GM06990 (cell line): Measurements from ENCODE around the gene NCOA5.

ENCODE experiments used
- DNase-seq: peaks from one replicate; pipeline ENCODE4 v3.0.0-alpha.2; 2011; ENCODE audit not compliant: insufficient read length; ENCODE audit errors: extremely low read depth
- H3K27me3 ChIP-seq: replicated peaks from 2 replicates; pipeline ENCODE4 v1.6.0; 2011; ENCODE audit warnings: low read length; ENCODE audit not compliant: control insufficient read depth, insufficient read depth
- H3K36me3 ChIP-seq: 2 replicates; pipeline ENCODE4 v1.5.1; 2011; ENCODE audit warnings: low read length; ENCODE audit not compliant: control insufficient read depth, insufficient read depth
- H3K4me3 ChIP-seq: replicated peaks from 2 replicates; pipeline ENCODE4 v1.5.1; 2011; ENCODE audit warnings: low read depth, mild to moderate bottlenecking, control low read depth, low read length
- TF ChIP-seq, protein P1 (sequence below): IDR thresholded peaks from 2 replicates; pipeline ENCODE4 v1.5.1; 2011; ENCODE audit warnings: low read length, control low read depth, mild to moderate bottlenecking, inconsistent platforms; ENCODE audit not compliant: insufficient read depth, poor library complexity, severe bottlenecking

Gene NCOA5

DNA sequence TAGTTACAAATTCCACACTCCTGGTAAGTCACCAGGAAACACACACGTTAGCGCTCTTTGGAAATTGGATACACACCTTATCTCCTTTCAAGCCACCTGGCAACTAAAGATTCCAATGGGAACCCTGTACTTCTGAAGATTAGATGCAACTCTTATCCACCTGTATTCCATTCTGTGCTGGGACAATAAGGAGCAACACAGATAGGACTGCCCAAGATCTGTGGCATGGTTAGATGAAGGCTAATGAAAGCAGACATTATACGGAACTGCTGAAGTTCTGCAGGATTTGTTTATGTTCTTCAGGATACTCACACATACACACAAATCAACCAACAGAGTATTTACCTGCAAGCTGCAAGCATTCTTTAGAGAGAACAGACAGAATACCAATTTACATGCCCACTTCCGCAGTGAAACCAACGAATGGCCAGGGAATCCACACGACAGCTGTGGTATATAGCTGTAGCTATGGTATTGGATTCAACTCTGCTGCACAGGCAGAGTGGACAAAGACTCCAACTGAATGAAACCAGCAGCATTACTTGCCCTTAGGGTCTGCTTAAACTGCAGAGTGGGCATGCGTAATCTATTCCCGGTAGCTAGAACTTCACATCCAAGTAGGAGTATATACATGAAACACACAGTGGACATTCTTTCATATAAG lies 12.0 kb downstream of the NCOA5 start:
- H3K4me3 ChIP-seq, result no peak overlapping the region
- TF ChIP-seq, protein P1, sequence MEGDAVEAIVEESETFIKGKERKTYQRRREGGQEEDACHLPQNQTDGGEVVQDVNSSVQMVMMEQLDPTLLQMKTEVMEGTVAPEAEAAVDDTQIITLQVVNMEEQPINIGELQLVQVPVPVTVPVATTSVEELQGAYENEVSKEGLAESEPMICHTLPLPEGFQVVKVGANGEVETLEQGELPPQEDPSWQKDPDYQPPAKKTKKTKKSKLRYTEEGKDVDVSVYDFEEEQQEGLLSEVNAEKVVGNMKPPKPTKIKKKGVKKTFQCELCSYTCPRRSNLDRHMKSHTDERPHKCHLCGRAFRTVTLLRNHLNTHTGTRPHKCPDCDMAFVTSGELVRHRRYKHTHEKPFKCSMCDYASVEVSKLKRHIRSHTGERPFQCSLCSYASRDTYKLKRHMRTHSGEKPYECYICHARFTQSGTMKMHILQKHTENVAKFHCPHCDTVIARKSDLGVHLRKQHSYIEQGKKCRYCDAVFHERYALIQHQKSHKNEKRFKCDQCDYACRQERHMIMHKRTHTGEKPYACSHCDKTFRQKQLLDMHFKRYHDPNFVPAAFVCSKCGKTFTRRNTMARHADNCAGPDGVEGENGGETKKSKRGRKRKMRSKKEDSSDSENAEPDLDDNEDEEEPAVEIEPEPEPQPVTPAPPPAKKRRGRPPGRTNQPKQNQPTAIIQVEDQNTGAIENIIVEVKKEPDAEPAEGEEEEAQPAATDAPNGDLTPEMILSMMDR, result no peak
- H3K27me3 ChIP-seq, result no peaks in the 10 kb centered on the region
- peaks cover 7% of the 10 kb centered on the region for H3K36me3 ChIP-seq
- no peak for DNase-seq

DNA sequence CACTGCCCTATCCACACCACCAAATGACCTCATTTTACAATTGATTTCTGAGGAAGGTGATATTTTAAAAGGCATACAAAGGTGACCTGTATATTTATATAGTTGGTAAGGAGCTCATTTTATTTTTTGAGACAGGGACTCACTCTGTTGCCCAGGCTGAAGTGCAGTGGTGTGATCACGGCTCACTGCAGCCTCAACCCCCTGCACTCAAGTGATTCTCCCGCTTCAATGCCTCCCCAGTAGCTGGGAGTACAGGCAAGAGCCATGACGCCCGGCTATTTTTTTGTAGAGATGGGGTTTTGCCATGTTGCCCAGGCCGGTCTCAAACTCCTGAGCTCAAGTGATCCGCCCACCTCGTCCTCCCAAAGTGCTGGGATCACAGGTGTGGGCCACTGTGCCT lies 13.0 kb downstream of the NCOA5 start:
- TF ChIP-seq, protein P1, result no peak
- Histone ChIP-seq H3K27me3 (no peaks in the 10 kb centered on the region), H3K4me3 (no peak overlapping the region), H3K36me3 (peaks cover 7% of the 10 kb centered on the region)
- DNase-seq, result no peak

GRCh38 chr20:46074006-46074405 lies 15.8 kb downstream of the NCOA5 start:
- no peak overlapping the region for H3K4me3 ChIP-seq
- H3K36me3 ChIP-seq, result peaks cover 7% of the 10 kb centered on the region
- TF ChIP-seq, protein P1, result no peak
- no peak for DNase-seq
- H3K27me3 ChIP-seq, result no peaks in the 10 kb centered on the region

GRCh38 chr20:46073443-46073842 lies 16.3 kb downstream of the NCOA5 start:
- H3K36me3 ChIP-seq, result peaks cover 4% of the 10 kb centered on the region
- DNase-seq, result no peak
- TF ChIP-seq, protein P1, result no peak
- H3K27me3 ChIP-seq, result no peaks in the 10 kb centered on the region
- H3K4me3 ChIP-seq, result no peak overlapping the region

- no peak for DNase-seq
- Histone ChIP-seq H3K36me3 (peaks cover 4% of the 10 kb centered on the region), H3K27me3 (no peaks in the 10 kb centered on the region), H3K4me3 (no peak overlapping the region)
- TF ChIP-seq, protein P1, result no peak
These were observed 16.7 kb downstream of the NCOA5 start for GRCh38 chr20:46073024-46073423.

DNA sequence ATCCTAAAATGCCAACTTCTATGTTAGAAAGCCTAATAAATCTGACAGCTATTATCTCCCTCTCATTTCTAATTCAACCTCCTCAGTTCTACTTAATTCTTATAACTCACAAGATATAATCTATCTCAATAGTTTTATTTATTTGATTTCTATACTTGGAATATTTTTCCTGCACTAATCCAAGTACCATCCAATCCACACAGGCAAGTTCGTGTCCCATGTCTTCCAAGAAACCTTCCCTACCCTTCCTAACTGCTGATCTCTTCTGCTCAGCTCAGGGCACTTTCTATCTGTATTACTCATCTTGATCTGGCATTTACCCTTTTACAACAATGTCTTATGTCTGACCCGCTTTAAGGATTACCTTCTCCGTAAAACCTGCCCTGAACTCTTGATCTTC lies 18.2 kb downstream of the NCOA5 start:
- H3K4me3 ChIP-seq, result no peak overlapping the region
- TF ChIP-seq, protein P1, result no peak
- peaks cover 6% of the 10 kb centered on the region for H3K36me3 ChIP-seq
- H3K27me3 ChIP-seq, result no peaks in the 10 kb centered on the region
- no peak for DNase-seq
